Measurements from ENCODE around the gene RABGAP1L. TPM values are rescaled to one million over a fixed set of nuclear protein-coding genes. Genes with fewer than 3 reads are reported as not detected.

RABGAP1L gene
- total and polyA plus RNA-seq, 2 of the 8 experiments (the other 6 are each of a cell fraction or from before 2014, with no cell fraction given) = 33.3 to 156 TPM

DNA sequence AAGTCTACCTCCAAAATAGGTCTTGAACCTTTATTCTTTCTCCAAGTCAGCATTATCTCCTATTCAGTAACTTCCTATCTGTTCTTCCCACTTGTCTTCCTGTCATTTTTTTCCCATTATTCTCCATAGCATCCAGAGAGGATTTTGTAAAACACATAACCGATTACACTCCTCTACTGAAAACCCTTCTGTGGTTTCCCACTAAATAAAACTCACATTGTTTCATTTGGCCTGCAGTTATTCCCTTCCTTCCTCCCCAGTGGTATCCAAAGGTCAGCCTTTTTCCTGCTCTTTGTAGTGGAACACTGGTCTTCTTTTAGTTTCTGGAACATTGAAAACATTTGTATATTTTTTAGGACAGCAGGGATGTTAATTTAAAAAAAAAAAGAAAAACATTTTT is 554.5 kb downstream of the RABGAP1L start:
- Histone ChIP-seq H3K14ac (ENCODE audit: insufficient read length) (no peak overlapping the region), H2BK15ac (ENCODE audit: low read length) (no peak overlapping the region), H3K4me1 (replicated peaks in 1 of 4; ENCODE audit: control insufficient read depth in 3 of 4, insufficient read depth in 4 of 4, low read length in 3 of 4) (no peaks in the 10 kb centered on the region), H3K79me1 (ENCODE audit: low read depth, low read length) (no peaks in the 10 kb centered on the region), H3K18ac (ENCODE audit: extremely low read depth, low read length) (no peak overlapping the region), H2BK5ac (ENCODE audit: low read depth, low read length) (no peak overlapping the region), H3K9me3 (ENCODE audit: insufficient read depth in 2 of 2, low read depth in 1 of 2, low read length in 1 of 2) (peaks cover 3 to 10% of the 10 kb centered on the region in 2 experiments; a peak in 2 of 4 replicates), H3K27ac (ENCODE audit: low read depth, low read length) (no peak overlapping the region), H2BK20ac (ENCODE audit: low read length) (no peak overlapping the region), H2BK12ac (ENCODE audit: low read depth, low read length) (no peak overlapping the region), H4K20me1 (replicated peaks in 1 of 2; ENCODE audit: control insufficient read depth in 1 of 2, insufficient read depth in 2 of 2, low read length in 2 of 2) (no peaks in the 10 kb centered on the region), H2AK5ac (ENCODE audit: low read depth, low read length) (no peak overlapping the region), H4K8ac (ENCODE audit: extremely low read depth, insufficient read depth, low read length) (no peak overlapping the region), H3K36me3 (ENCODE audit: control insufficient read depth in 2 of 4, insufficient read depth in 4 of 4, low read length in 3 of 4) (no peaks in the 10 kb centered on the region), H3K79me2 (ENCODE audit: control insufficient read depth in 1 of 2, insufficient read depth in 2 of 2, low read length in 2 of 2) (no peaks in the 10 kb centered on the region), H3K4ac (replicated peaks; ENCODE audit: insufficient read length, low read depth, low read length) (no peak overlapping the region), H4K91ac (replicated peaks; ENCODE audit: insufficient read length, low read length) (no peak overlapping the region), H3K9ac (replicated peaks in 1 of 4; ENCODE audit: extremely low read depth in 1 of 4, low read depth in 3 of 4, low read length in 3 of 4) (no peak overlapping the region), H3K56ac (replicated peaks; ENCODE audit: insufficient read length, low read depth, low read length) (no peak overlapping the region), H3K4me3 (ENCODE audit: extremely low read depth in 1 of 4, insufficient read depth in 2 of 4, low read depth in 3 of 4, low read length in 4 of 4) (no peak overlapping the region), H2BK120ac (replicated peaks; ENCODE audit: low read depth, low read length) (no peak overlapping the region), H4K5ac (ENCODE audit: insufficient read length, low read depth, low read length) (no peak overlapping the region), H3K4me2 (ENCODE audit: insufficient read depth in 1 of 2, low read depth in 2 of 2, low read length in 2 of 2) (no peak overlapping the region), H2AFZ (ENCODE audit: low read length) (no peak overlapping the region), H3K23me2 (ENCODE audit: low read depth, low read length) (no peaks in the 10 kb centered on the region), H3K27me3 (replicated peaks in 1 of 4; ENCODE audit: control insufficient read depth in 3 of 4, extremely low read depth in 1 of 4, insufficient read depth in 3 of 4, low read length in 3 of 4) (no peaks in the 10 kb centered on the region), H3K23ac (ENCODE audit: insufficient read length) (no peak overlapping the region)
- POLR2A ChIA-PET (ENCODE audit: partially characterized antibody) = no interaction called here
- 94% methylated on average over 1 of the region's 1 CpG; no CpG with 5 or more reads in 1 of the 2 experiments for WGBS, 2 experiments (ENCODE audit: extremely low coverage in 1 of 2, insufficient coverage in 1 of 2, insufficient read length in 1 of 2, insufficient replicate concordance in 2 of 2, low coverage in 1 of 2, low lambda C conversion rate in 2 of 2, missing lambda C conversion rate in 1 of 2)
- FAIRE-seq (no peak), DNase-seq (ENCODE audit: low read depth in 1 of 2, low spot score in 2 of 2) (no peak)
- CTCF ChIA-PET (ENCODE audit: partially characterized antibody) = interaction anchor here (1.0 to 1.3 kb wide), 2 partner anchors 30 to 451 kb away, joined by 3 to 5 read pairs; no protein-coding TSS in a partner anchor
- TF ChIP-seq KDM4A (IDR thresholded peaks at IDR 0.05; ENCODE audit: low read depth, low read length, severe bottlenecking) (no peak), TBP (IDR thresholded peaks at IDR 0.05; ENCODE audit: low read depth, low read length) (no peak), RNF2 (IDR thresholded peaks at IDR 0.05; ENCODE audit: borderline replicate concordance, low read depth, low read length, missing control alignments, poor library complexity, severe bottlenecking) (no peak), GTF2F1 (IDR thresholded peaks at IDR 0.05; ENCODE audit: borderline replicate concordance, low read depth, low read length) (no peak), SUZ12 (IDR thresholded peaks at IDR 0.05; ENCODE audit: low read length) (no peak), NRF1 (IDR thresholded peaks at IDR 0.05; ENCODE audit: low read depth, low read length) (no peak), HDAC2 (IDR thresholded peaks at IDR 0.05; ENCODE audit: borderline replicate concordance in 1 of 2, low read depth in 2 of 2, low read length in 2 of 2) (no peak), JUND (IDR thresholded peaks at IDR 0.05; ENCODE audit: low read length) (no peak), CHD2 (IDR thresholded peaks at IDR 0.05; ENCODE audit: low read length) (no peak), CREB1 (IDR thresholded peaks at IDR 0.05) (no peak), RXRA (IDR thresholded peaks at IDR 0.05; ENCODE audit: insufficient read depth, low read depth, low read length) (no peak), CEBPB (IDR thresholded peaks at IDR 0.05; ENCODE audit: low read depth, low read length) (no peak), PHF8 (conservative IDR thresholded peaks at IDR 0.05; ENCODE audit: low read depth, low read length) (no peak), TEAD4 (IDR thresholded peaks at IDR 0.05; ENCODE audit: low read depth, low read length) (no peak)

All from H1 (cell line).